ENCODE results near the gene AGAP1. TPM values are rescaled to one million over a fixed set of nuclear protein-coding genes. Genes with fewer than 3 reads are reported as not detected.

Gene AGAP1
- total RNA-seq, 6 experiments from 2014 or later, result 8.1 to 11.2 (median 9.8) TPM

DNA sequence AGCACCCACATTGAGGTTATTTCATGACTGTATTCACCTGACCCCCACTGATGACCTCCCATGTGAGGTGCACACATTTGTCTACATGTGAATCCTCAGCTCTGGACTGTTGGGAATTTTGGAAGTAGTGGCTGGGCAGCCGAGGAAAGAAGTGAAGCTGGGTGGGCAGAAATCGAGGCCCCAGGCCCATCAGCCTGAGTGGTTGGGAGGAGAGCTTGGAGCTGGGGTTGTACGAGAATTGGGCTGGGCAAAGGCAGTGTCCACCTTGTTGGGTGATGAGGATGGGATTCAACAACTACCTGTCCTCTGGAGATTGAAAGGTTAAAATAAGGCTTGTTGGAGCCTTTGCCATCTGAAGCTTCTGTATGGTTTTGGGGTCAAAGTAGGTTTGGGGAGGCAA is 35.8 kb downstream of the AGAP1 start:
- TF ChIP-seq, protein P1, sequence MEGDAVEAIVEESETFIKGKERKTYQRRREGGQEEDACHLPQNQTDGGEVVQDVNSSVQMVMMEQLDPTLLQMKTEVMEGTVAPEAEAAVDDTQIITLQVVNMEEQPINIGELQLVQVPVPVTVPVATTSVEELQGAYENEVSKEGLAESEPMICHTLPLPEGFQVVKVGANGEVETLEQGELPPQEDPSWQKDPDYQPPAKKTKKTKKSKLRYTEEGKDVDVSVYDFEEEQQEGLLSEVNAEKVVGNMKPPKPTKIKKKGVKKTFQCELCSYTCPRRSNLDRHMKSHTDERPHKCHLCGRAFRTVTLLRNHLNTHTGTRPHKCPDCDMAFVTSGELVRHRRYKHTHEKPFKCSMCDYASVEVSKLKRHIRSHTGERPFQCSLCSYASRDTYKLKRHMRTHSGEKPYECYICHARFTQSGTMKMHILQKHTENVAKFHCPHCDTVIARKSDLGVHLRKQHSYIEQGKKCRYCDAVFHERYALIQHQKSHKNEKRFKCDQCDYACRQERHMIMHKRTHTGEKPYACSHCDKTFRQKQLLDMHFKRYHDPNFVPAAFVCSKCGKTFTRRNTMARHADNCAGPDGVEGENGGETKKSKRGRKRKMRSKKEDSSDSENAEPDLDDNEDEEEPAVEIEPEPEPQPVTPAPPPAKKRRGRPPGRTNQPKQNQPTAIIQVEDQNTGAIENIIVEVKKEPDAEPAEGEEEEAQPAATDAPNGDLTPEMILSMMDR (IDR thresholded peaks at IDR 0.05), result no peak
- no peak for TF ChIP-seq POLR2A (IDR thresholded peaks at IDR 0.05)
- 94% methylated on average over 3 of the region's 3 CpGs for WGBS (ENCODE audit: insufficient coverage, low coverage, low lambda C conversion rate, missing lambda C conversion rate)
- intact Hi-C loops (cut with DNase I), result no loop called here

DNA sequence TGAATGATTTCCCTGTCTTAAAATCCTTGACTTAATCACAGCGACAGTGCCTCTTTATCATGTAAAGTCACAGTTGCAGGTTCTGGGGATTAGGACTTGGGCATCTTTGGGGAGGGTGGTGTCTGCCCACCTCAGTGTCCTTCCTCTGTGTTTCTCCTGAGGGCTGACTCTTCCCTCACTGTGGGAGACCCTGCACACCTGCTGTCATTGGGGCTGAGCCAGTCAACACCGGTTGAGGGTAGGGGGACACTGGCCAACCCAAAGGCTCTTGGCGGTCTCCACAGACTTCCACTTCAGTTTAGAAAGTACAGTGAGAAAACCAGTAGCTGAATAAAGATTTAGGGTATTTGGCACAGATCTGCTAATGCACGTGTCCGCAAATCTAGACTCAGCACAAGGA is 36.9 kb downstream of the AGAP1 start:
- H3K36me3 ChIP-seq, result no peaks in the 10 kb centered on the region
- no peak overlapping the region for H3K27ac ChIP-seq
- ATAC-seq (no peak), DNase-seq (peak in 1 of 3 donors; percentile 21)
- WGBS (ENCODE audit: insufficient coverage, low coverage, low lambda C conversion rate, missing lambda C conversion rate), result 96% methylated on average over 4 of the region's 5 CpGs
- H3K9me3 ChIP-seq, result no peaks in the 10 kb centered on the region
- intact Hi-C loops (cut with DNase I), result no loop called here
- TF ChIP-seq, protein P1 (IDR thresholded peaks at IDR 0.05), result no peak
- H3K4me3 ChIP-seq, result no peak overlapping the region
- H3K27me3 ChIP-seq, result no peaks in the 10 kb centered on the region
- H3K4me1 ChIP-seq, result no peaks in the 10 kb centered on the region

More for the DNA sequence above, 35.8 kb downstream of the AGAP1 start:
- Histone ChIP-seq H3K27me3 (no peaks in the 10 kb centered on the region), H3K4me3 (no peak overlapping the region), H3K9me3 (no peaks in the 10 kb centered on the region), H3K27ac (no peak overlapping the region), H3K4me1 (no peaks in the 10 kb centered on the region), H3K36me3 (no peaks in the 10 kb centered on the region)
- ATAC-seq (no peak), DNase-seq (no peak)

DNA sequence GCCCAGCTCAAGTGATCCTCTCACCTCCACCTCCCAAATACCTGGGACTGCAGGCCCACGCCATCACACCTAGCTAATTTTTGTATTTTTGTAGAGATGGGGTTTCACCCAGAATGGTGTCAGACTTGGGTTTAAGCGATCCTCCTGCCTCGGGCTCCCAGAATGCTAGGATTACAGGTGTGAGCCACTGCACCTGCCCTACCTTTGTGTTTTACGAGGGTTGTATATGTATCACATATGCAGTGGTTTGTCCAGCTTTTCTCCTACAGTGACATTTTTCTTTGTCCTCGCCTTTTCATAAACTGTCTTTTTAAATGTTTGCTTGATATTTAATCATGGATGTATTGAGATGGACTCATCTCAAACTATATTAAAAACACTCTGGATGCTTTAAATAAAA is 38.5 kb downstream of the AGAP1 start:
- peak in 1 of 3 donors; percentile 7 for DNase-seq
- Histone ChIP-seq H3K4me3 (no peak overlapping the region), H3K36me3 (no peaks in the 10 kb centered on the region), H3K27me3 (no peaks in the 10 kb centered on the region), H3K27ac (no peak overlapping the region), H3K9me3 (no peaks in the 10 kb centered on the region), H3K4me1 (peaks cover 0 to 5% (median 1%) of the 10 kb centered on the region in 4 donors)
- intact Hi-C loops (cut with DNase I), result no loop called here
- TF ChIP-seq, protein P1 (IDR thresholded peaks at IDR 0.05), result no peak
- no peak for TF ChIP-seq POLR2A (IDR thresholded peaks at IDR 0.05)
- WGBS (ENCODE audit: insufficient coverage, low coverage, low lambda C conversion rate, missing lambda C conversion rate), result 97% methylated on average over 5 of the region's 5 CpGs
- no peak for ATAC-seq

DNA sequence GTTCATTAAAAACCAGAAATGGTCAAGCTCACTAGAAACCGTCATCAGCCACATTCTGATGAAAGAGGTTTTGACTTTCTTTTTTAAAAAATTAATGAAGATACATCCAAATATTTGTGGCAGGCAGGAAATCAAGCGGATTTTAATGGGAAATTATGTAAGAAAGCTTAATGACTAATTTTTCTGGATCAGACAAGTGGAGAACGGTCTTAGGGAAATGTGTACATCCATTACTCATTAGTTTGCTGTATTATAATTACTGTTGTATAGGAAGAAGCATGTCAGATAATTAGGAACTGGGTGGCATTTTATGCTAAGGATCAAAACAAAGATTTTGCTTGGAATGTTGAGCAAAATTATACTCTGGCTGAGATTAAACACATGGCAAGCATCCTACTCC is 39.4 kb downstream of the AGAP1 start:
- WGBS (ENCODE audit: insufficient coverage, low coverage, low lambda C conversion rate, missing lambda C conversion rate), result 75% methylated on average over 3 of the region's 3 CpGs
- ATAC-seq, result no peak
- no peak overlapping the region for H3K4me3 ChIP-seq
- H3K9me3 ChIP-seq, result no peaks in the 10 kb centered on the region
- no peak overlapping the region for H3K27ac ChIP-seq
- no peaks in the 10 kb centered on the region for H3K27me3 ChIP-seq
- no peaks in the 10 kb centered on the region for H3K36me3 ChIP-seq
- H3K4me1 ChIP-seq, result peaks cover 0 to 12% (median 5%) of the 10 kb centered on the region in 4 donors
- TF ChIP-seq, protein P1 (IDR thresholded peaks at IDR 0.05), result no peak
- no peak for TF ChIP-seq POLR2A (IDR thresholded peaks at IDR 0.05)
- DNase-seq, result no peak
- intact Hi-C loops (cut with DNase I), result no loop called here

Measured in right lobe of liver (tissue), 6 donors.